HCT116 (cell line): Measurements from ENCODE around the gene RNF113B. TPM values are rescaled to one million over a fixed set of nuclear protein-coding genes. Genes with fewer than 3 reads are reported as not detected.

ENCODE experiments used
- ATAC-seq: fragments of 200-7000 bp; cut with Tn5 transposase; 2 replicates; pipeline ENCODE4 v1.9.1; 2020; ENCODE audit warnings: mild to moderate bottlenecking, moderate library complexity
- BruUV-seq: library from RNA; stranded (reverse); fragments of 400-500 nt; replicated peaks from 2 replicates; lab custom pipeline; 2021; lab: Mats Ljungman, UMichigan
- CTCF ChIA-PET: fragments of 300-600 bp; sonication (Branson Sonifier 250); formaldehyde crosslinking; loops from one replicate; lab custom pipeline; 2021; ENCODE audit warnings: antibody characterized with exemption; lab: Charles Lee
- POLR2A ChIA-PET: fragments of 300-600, 350-600 bp; sonication (Branson Sonifier 250); formaldehyde crosslinking; loops from one replicate; lab custom pipeline; 2021; ENCODE audit warnings: antibody characterized with exemption; lab: Charles Lee
- RAD21 ChIA-PET, 2 experiments: fragments of 300-600 bp; sonication (Branson Sonifier 250); formaldehyde crosslinking; loops; one replicate each; lab custom pipeline; 2023; ENCODE audit warnings: low total read pairs in 2 of 2; ENCODE audit not compliant: uncharacterized antibody in 2 of 2, unreplicated experiment in 2 of 2, low non-redundant PET in 1 of 2; lab: Charles Lee
- DNase-seq: peaks from one replicate; pipeline ENCODE4 v3.0.0-alpha.2; 2010; ENCODE audit warnings: low read depth, low spot score
- H2AFZ ChIP-seq: fragments of 200-600 bp; shearing (Covaris generic), sonication (generic); 2 replicates; pipeline ENCODE4 v1.6.1; 2017; ENCODE audit warnings: low read depth, mixed run types, mixed read lengths, antibody characterized with exemption, low read length; ENCODE audit not compliant: poor library complexity, severe bottlenecking
- H3K27ac ChIP-seq: 2 replicates; pipeline ENCODE4 v1.5.1; 2012; ENCODE audit warnings: low read depth, low read length
- H3K27me3 ChIP-seq: fragments of 200-600 bp; sonication (generic); 2 replicates; pipeline ENCODE4 v1.6.1; 2016; ENCODE audit warnings: mixed run types, low read length, mixed read lengths; ENCODE audit not compliant: insufficient read depth
- H3K36me3 ChIP-seq, 2 experiments: fragments of 200-500 bp in 1 of 2; fragments of 200-600 bp in 1 of 2; sonication (Bioruptor generic) in 1 of 2; sonication (generic) in 1 of 2; 2 replicates each; pipeline versions ENCODE4 v1.5.1 to v1.6.1; 2014 to 2016; ENCODE audit warnings: low read length in 2 of 2, inconsistent platforms in 1 of 2, mixed read lengths in 1 of 2, mixed run types in 1 of 2; ENCODE audit not compliant: insufficient read depth in 2 of 2, control insufficient read depth in 1 of 2
- H3K4me1 ChIP-seq, 2 experiments: fragments of 200-600 bp in 1 of 2; sonication (generic) in 1 of 2; 2 replicates each; pipeline versions ENCODE4 v1.5.1 to v1.6.1; 2012 to 2017; ENCODE audit warnings: low read length in 2 of 2, inconsistent platforms in 1 of 2, mild to moderate bottlenecking in 1 of 2, mixed read lengths in 1 of 2, mixed run types in 1 of 2, moderate library complexity in 1 of 2; ENCODE audit not compliant: insufficient read depth in 2 of 2, control insufficient read depth in 1 of 2
- H3K4me2 ChIP-seq: fragments of 200-600 bp; sonication (generic); 2 replicates; pipeline ENCODE4 v1.6.1; 2017; ENCODE audit warnings: mixed run types, low read length, mixed read lengths
- H3K4me3 ChIP-seq, 2 experiments: fragments of 200-600 bp in 1 of 2; sonication (generic) in 1 of 2; replicated peaks in 1 of 2; 2 replicates each; pipeline ENCODE4 v1.5.1; 2011 to 2016; ENCODE audit warnings: low read length in 2 of 2, control low read depth in 1 of 2, low read depth in 1 of 2, mild to moderate bottlenecking in 1 of 2, mixed read lengths in 1 of 2, mixed run types in 1 of 2
- H3K79me2 ChIP-seq: fragments of 200-600 bp; sonication (generic); 2 replicates; pipeline ENCODE4 v1.6.1; 2017; ENCODE audit warnings: mild to moderate bottlenecking, mixed run types, low read length, moderate library complexity, mixed read lengths; ENCODE audit not compliant: insufficient read depth
- H3K9ac ChIP-seq: fragments of 200-600 bp; sonication (generic); 2 replicates; pipeline ENCODE4 v1.6.1; 2016; ENCODE audit warnings: low read length, mixed read lengths
- H3K9me2 ChIP-seq: fragments of 200-600 bp; sonication (generic), shearing (Covaris generic); 2 replicates; pipeline ENCODE4 v1.6.1; 2017; ENCODE audit warnings: mixed run types, mild to moderate bottlenecking, moderate library complexity; ENCODE audit not compliant: insufficient read depth
- H3K9me3 ChIP-seq, 2 experiments: fragments of 200-500 bp in 1 of 2; fragments of 200-600 bp in 1 of 2; sonication (Bioruptor generic) in 1 of 2; sonication (generic) in 1 of 2; 2 replicates each; pipeline ENCODE4 v1.6.1; 2014 to 2017; ENCODE audit warnings: low read length in 2 of 2, mixed read lengths in 2 of 2, inconsistent platforms in 1 of 2, low read depth in 1 of 2, mild to moderate bottlenecking in 1 of 2, mixed run types in 1 of 2, moderate library complexity in 1 of 2; ENCODE audit not compliant: control insufficient read depth in 1 of 2, insufficient read depth in 1 of 2
- H4K20me1 ChIP-seq: fragments of 200-600 bp; sonication (generic), shearing (Covaris generic); 2 replicates; pipeline ENCODE4 v1.6.1; 2017; ENCODE audit warnings: mixed run types, mild to moderate bottlenecking, moderate library complexity; ENCODE audit not compliant: insufficient read depth
- ATF3 ChIP-seq: IDR thresholded peaks from 2 replicates; pipeline ENCODE4 v1.6.1; 2012
- CBX3 ChIP-seq: IDR thresholded peaks from 2 replicates; pipeline ENCODE4 v1.6.1; 2012; ENCODE audit warnings: low read depth
- CTCF ChIP-seq, 3 experiments: fragments of 200-600 bp in 1 of 3; sonication (generic) in 1 of 3; IDR thresholded peaks in 2 of 3; conservative IDR thresholded peaks in 1 of 3; 2 replicates each; pipeline ENCODE4 v1.5.1; 2012 to 2017; ENCODE audit warnings: low read depth in 2 of 3, low read length in 2 of 3, antibody characterized with exemption in 1 of 3, borderline replicate concordance in 1 of 3, control low read depth in 1 of 3, mild to moderate bottlenecking in 1 of 3, mixed read lengths in 1 of 3, mixed run types in 1 of 3, moderate library complexity in 1 of 3; ENCODE audit not compliant: insufficient read depth in 1 of 3
- EGR1 ChIP-seq: IDR thresholded peaks from 2 replicates; pipeline ENCODE4 v1.6.1; 2012; ENCODE audit warnings: low read depth
- EZH2phosphoT487 ChIP-seq: fragments of 200-600 bp; IDR thresholded peaks from 2 replicates; pipeline ENCODE4 v1.6.1; 2018; ENCODE audit warnings: antibody characterized with exemption, borderline replicate concordance
- FOSL1 ChIP-seq: IDR thresholded peaks from 2 replicates; pipeline ENCODE4 v1.6.1; 2012; ENCODE audit warnings: low read depth
- JUND ChIP-seq: IDR thresholded peaks from 2 replicates; pipeline ENCODE4 v1.6.1; 2012
- MAX ChIP-seq: IDR thresholded peaks from 2 replicates; pipeline ENCODE4 v1.6.1; 2012
- POLR2A ChIP-seq: IDR thresholded peaks from 2 replicates; pipeline ENCODE4 v1.7.0; 2011; ENCODE audit warnings: borderline replicate concordance; ENCODE audit not compliant: insufficient read depth, insufficient read length; ENCODE audit errors: extremely low read depth
- POLR2AphosphoS5 ChIP-seq: IDR thresholded peaks from 2 replicates; pipeline ENCODE4 v1.6.1; 2011; ENCODE audit warnings: mild to moderate bottlenecking, low read depth, low read length, moderate library complexity
- RAD21 ChIP-seq: IDR thresholded peaks from 2 replicates; pipeline ENCODE4 v1.6.1; 2012; ENCODE audit warnings: low read depth, mild to moderate bottlenecking
- REST ChIP-seq: IDR thresholded peaks from 2 replicates; pipeline ENCODE4 v1.6.1; 2012; ENCODE audit warnings: low read depth
- TCF7L2 ChIP-seq: IDR thresholded peaks from 2 replicates; pipeline ENCODE4 v1.7.0; 2011; ENCODE audit warnings: borderline replicate concordance, inconsistent platforms; ENCODE audit not compliant: insufficient read depth, insufficient read length; ENCODE audit errors: extremely low read depth
- YY1 ChIP-seq: IDR thresholded peaks from 2 replicates; pipeline ENCODE4 v1.6.1; 2011; ENCODE audit warnings: low read length, low read depth, moderate library complexity, mild to moderate bottlenecking; ENCODE audit not compliant: insufficient replicate concordance; ENCODE audit errors: extremely low read depth
- ZBTB33 ChIP-seq: IDR thresholded peaks from 2 replicates; pipeline ENCODE4 v1.6.1; 2011; ENCODE audit warnings: mild to moderate bottlenecking, low read length, moderate library complexity; ENCODE audit not compliant: insufficient replicate concordance; ENCODE audit errors: extremely low read depth
- ZFX ChIP-seq: fragments of 450-650 bp; IDR thresholded peaks from 2 replicates; pipeline ENCODE4 v1.6.1; 2017
- ZNF274 ChIP-seq: fragments of 200-500 bp; sonication (Bioruptor generic); IDR thresholded peaks from 2 replicates; pipeline ENCODE4 v1.6.1; 2014; ENCODE audit warnings: mild to moderate bottlenecking, low read depth, low read length, inconsistent platforms
- intact Hi-C: fragments of 100-400 bp; cut with micrococcal nuclease; formaldehyde crosslinking; loops from 2 replicates; pipeline ENCODE4 v1.10.0; 2022
- total RNA-seq: library from RNA; stranded (reverse); gene quantifications from one replicate; pipeline ENCODE4 v1.2.1, GENCODE V29; 2021; ENCODE audit not compliant: unreplicated experiment

The RNF113B gene
- total RNA-seq, 1 experiment from 2014 or later, result not detected

GRCh38 chr13:98158172-98158899 is 18.7 kb downstream of the RNF113B start (continued):
- no peak for TF ChIP-seq POLR2AphosphoS5

GRCh38 chr13:98157609-98158008 is 19.5 kb downstream of the RNF113B start:
- intact Hi-C loops, result no loop called here
- POLR2A ChIA-PET, result no interaction called here
- TF ChIP-seq EGR1 (no peak), YY1 (no peak), REST (no peak), MAX (no peak), EZH2phosphoT487 (no peak), ZFX (no peak), ATF3 (no peak), ZNF274 (no peak), POLR2A (no peak), FOSL1 (no peak), TCF7L2 (no peak), ZBTB33 (no peak), POLR2AphosphoS5 (no peak), CTCF (IDR thresholded peaks at IDR 0.05 in 2 of 3, conservative IDR thresholded peaks at IDR 0.05 in 1 of 3; ENCODE audit: borderline replicate concordance in 1 of 3, insufficient read depth in 1 of 3, low read depth in 2 of 3, low read length in 2 of 3) (no peak), RAD21 (no peak), CBX3 (no peak), JUND (no peak)

More at GRCh38 chr13:98157609-98158008, 19.5 kb downstream of the RNF113B start:
- Histone ChIP-seq H3K9me3 (no peaks in the 10 kb centered on the region), H3K9ac (no peak overlapping the region), H3K4me2 (no peak overlapping the region), H2AFZ (no peak overlapping the region), H4K20me1 (no peaks in the 10 kb centered on the region), H3K27ac (no peak overlapping the region), H3K79me2 (no peaks in the 10 kb centered on the region; the same call in 1 of the 2 replicates), H3K4me1 (peaks cover 4 to 5% of the 10 kb centered on the region in 2 experiments; a peak in 3 of 4 replicates), H3K4me3 (no peak overlapping the region), H3K36me3 (no peaks in the 10 kb centered on the region), H3K9me2 (no peaks in the 10 kb centered on the region), H3K27me3 (no peaks in the 10 kb centered on the region)
- ATAC-seq, result no peak
- ChIA-PET RAD21 (no interaction called here), CTCF (no interaction called here)
- no peak for DNase-seq
- no TSS peak for BruUV-seq
